HuH-7.5 (cell line): ENCODE data around the gene EMC7.
"Not testable (repeated sequence)": the region's sequence is repeated elsewhere in the genome, so short reads cannot be mapped to it uniquely, and the experiment has no call there.

Source experiments
- DNase-seq: peaks from one replicate; pipeline ENCODE4 v3.0.0; 2011; ENCODE audit warnings: low spot score

The EMC7 gene

GRCh38 chr15:34101366-34102174, at the start of gene EMC7, which contains the start of gene PGBD4:
Gene EMC7 (minus strand): TSS chr15:34101862. CDS start chr15:34101839, 23 bp downstream.
Gene PGBD4 (plus strand): TSS chr15:34102083. CDS start chr15:34102532, 449 bp downstream.
- DNase-seq: peak; percentile 72

- no peak for DNase-seq
These were observed 45.9 kb upstream of the EMC7 start for GRCh38 chr15:34147371-34148140.

GRCh38 chr15:34133511-34133910, 31.8 kb upstream of the EMC7 start:
- no peak for DNase-seq

GRCh38 chr15:34132881-34133280, 31.2 kb upstream of the EMC7 start:
- no peak for DNase-seq

- no peak for DNase-seq
These were observed 27.2 kb upstream of the EMC7 start for GRCh38 chr15:34128898-34129297.

- DNase-seq: no peak
These were observed 24.9 kb upstream of the EMC7 start for GRCh38 chr15:34126522-34126921.

- no peak for DNase-seq
These were observed 24.3 kb upstream of the EMC7 start for GRCh38 chr15:34125945-34126344.

GRCh38 chr15:34124651-34125050, 23.0 kb upstream of the EMC7 start:
- no peak for DNase-seq

- no peak for DNase-seq
These were observed 21.1 kb upstream of the EMC7 start for GRCh38 chr15:34122771-34123183.

- not testable (repeated sequence) for DNase-seq
These were observed 20.1 kb upstream of the EMC7 start for GRCh38 chr15:34121786-34122185.

- DNase-seq: not testable (repeated sequence)
These were observed 18.8 kb upstream of the EMC7 start for GRCh38 chr15:34120420-34120819.

GRCh38 chr15:34119291-34119690, 17.6 kb upstream of the EMC7 start:
- DNase-seq: no peak

- DNase-seq: no peak
These were observed 15.0 kb upstream of the EMC7 start for GRCh38 chr15:34116620-34117019.

GRCh38 chr15:34114739-34115138, 13.1 kb upstream of the EMC7 start:
- no peak for DNase-seq

GRCh38 chr15:34114215-34114614, 12.6 kb upstream of the EMC7 start:
- DNase-seq: no peak

GRCh38 chr15:34111488-34111887, 9.8 kb upstream of the EMC7 start:
- DNase-seq: no peak

GRCh38 chr15:34109797-34110663, 8.4 kb upstream of the EMC7 start:
- no peak for DNase-seq

- DNase-seq: no peak
These were observed 5.7 kb upstream of the EMC7 start for GRCh38 chr15:34107315-34107714.

- DNase-seq: no peak
These were observed 4.8 kb upstream of the EMC7 start for GRCh38 chr15:34106423-34106822.

- DNase-seq: no peak
These were observed 688 bp upstream of the EMC7 start for GRCh38 chr15:34102175-34102925.

- no peak for DNase-seq
These were observed 1.7 kb downstream of the EMC7 start for GRCh38 chr15:34099914-34100313.
